HG03354 (cell line): ENCODE data around the gene MYCL.

Experiments
- ATAC-seq: cut with Tn5 transposase; IDR thresholded peaks from one replicate; pipeline ENCODE4 v1.9.1; 2021; ENCODE audit warnings: mild to moderate bottlenecking; ENCODE audit not compliant: unreplicated experiment, poor library complexity, severe bottlenecking

MYCL gene

DNA sequence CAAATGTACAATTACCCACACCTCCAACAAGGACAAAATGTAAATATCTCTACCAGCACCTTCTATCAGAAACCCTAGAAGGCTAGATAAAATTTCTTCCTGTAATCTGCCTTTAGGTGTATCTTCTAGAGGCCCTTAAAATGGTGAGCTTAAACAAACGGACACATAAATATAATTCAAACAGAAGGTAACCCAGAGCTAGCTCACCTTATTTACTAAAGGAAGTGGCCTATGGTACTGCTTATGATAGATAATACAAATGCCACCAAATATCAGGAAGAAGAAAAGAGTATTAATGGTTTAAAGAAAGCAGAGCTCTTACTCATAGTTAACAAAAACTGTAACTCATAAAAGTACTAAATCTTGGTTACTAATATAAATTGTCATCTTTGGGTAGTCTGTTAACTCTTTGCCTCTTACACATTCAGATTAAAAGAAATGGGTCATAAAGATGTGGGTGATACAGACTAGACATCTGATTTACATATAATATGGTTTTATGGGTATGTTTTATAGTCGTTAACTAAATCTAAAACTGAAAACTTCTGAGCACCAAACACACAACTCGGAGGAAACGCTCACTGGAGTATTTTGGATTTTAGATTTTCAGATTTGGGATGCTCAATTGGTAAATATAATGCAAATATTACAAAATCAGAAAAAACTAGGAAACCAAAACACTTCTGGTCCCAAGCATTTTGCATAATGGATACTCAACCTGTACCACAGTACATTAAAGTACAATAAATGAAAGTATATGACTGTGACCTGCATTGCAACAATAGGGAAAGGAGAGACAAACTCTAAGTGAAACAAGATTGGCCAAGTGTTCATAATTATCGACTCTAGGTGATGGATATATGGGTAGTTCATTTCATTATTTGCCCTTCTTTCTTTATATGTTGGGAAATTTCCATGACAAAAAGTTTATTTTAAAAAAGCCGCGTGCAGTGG, 41.6 kb downstream of the MYCL start:
- ATAC-seq: no peak

DNA sequence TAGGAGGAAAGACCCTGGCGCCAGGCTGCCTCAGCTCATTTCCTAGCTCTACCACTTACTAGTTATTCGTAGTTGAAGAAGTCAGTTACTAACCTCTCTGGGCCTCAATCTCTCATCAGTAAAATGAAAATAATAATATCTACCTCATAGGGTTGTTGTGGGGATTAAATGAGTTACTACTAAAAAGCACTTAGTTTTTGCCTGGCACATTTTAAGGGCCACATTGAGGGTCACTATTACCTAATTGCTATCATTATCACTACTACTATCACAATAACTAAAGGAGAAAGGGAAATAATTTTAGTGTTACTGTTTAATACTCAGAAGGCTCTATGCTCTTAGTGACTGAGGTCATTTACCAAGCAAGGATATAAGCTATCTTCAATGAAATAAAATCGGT, 43.4 kb downstream of the MYCL start:
- no peak for ATAC-seq

DNA sequence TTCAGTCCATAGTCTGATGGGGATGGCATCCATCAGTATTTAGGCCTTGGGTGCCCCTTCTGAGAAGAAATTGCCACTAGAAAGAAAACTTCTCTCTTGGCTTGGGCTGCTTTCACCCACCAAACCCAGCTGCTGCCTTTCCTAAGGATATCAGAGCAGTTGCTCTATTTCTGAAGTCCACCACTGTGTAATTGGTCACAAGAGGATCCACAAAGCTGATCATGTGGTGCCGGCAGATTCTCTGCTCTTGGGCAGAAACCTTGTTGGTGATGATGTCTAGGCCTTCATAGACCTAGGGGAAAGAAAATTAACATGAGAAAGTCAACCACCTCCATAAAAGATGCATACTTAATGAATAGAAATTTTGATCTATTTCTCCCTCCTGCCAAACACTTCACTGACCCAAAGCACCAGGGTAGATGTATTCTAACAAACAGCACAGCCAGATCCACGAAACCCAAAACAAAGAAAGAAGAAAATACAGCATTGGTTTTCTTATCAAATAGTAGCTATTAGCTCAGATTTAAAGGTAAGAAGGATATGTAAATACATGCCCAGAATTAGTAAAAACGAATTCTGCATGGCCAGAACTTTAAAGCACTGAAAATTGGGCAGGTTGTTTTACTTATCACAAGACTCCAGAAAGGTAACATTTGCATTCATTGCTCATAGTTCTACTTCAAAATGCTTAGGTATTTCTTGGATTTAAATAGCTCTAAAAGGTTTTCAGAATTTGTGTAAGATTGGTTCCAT, 44.4 kb downstream of the MYCL start:
- ATAC-seq: no peak

DNA sequence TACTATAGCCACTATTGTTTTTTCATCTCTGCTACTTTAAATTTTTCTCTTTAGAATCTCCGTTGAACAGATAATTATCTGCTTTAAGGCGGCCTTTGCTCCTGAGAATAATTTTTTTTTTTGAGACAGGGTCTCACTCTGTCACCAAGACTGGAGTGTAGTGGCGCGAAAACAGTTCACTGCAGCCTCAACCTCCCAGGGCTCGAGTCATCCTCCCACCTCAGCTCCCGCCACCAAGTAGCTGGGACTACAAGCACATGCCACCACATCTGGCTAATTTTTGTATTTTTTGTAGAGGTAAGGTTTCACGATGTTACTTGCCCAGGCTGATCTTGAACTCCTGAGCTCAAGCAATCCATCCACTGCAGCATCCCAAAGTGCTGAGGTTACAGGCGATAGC, 47.0 kb downstream of the MYCL start:
- no peak for ATAC-seq

DNA sequence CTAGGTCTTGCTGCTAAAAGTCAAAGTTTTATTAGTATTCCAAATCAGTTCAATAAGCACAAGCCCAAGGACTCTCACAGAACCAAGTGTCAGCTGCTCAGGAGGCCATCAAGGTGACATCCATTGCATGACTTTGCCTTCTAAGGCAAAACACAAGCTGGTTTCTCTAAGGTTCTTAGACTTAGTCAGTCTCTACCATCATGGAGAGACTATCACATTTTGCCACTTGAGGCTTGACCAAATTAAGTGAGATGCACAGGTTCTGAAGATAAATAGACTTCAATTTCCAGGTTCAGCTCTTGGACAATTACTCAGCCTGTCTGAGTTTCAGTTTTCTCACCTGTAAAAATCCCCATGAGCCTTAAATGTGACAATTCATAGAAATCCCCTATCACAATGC, 47.4 kb downstream of the MYCL start:
- no peak for ATAC-seq

DNA sequence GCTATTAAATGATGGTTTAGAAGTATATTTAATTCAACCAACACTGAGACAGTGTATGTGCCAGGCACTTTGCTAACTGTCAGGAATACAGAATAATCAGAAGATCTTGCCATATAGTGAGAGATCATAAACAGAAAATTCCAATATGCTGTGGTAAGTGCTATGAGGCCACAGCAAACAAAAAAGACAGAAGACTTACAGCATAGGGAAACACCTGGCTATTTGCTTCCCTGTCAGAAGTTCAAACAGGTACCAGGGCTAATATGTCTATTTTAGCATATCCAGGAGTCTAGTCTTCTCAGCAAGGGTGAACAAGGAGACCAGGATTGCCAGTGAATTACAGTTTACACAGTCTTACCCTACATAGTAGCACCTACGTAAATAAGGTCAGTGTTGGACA, 48.8 kb downstream of the MYCL start:
- ATAC-seq: no peak

DNA sequence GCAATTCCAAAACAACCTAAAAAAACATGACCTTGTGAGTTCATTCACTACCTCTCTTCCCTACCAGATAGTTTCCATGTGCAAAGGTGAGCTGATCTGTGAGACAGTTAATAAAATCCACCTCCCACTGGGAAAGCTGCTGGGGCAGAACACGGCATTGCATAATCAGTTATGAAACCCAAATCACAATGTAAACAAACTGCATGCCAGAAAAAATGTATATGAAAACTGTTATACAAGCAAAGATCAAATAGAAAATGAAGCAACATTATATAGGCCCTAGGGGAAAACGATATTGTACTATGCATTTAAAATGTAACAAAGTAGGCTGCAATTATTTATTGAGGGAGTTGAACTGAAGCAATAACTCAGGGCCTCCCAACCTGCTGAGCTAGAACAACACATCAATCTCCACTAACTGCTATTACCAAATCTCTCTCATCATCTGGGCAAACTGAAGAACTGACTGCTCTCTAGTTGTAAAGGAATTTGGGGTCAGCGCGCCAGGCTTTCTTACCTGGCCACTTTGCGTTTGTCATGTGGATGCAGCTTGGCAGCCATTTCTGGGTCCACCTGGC, 49.4 kb downstream of the MYCL start:
- ATAC-seq: no peak

DNA sequence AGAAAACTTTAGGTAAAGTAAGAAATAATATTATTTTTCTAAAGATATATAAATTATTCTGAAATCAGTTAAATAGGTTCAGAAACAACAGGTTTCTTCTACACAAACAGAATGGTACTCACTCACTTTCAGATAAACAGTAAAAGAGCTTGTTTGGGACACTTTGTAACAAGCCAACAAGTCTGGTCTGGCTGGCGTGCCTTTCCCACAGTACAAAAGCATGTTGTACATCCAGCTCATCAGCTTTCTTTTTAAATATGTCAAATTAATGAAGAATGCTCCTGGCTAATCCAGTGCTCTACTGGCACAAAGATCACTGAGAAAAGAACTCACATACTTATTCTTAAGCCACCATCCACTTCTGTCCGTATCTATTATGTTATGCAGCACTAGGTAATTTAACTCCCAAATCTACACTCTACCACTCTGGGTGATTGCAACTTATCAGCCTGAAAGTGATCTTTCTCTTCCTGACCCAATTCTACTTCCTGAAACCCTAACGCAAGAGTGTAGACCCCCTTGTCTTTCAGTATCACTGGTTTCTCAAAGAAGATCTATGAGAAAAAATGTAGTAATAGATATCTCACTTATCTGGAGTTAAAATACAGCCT, 51.0 kb downstream of the MYCL start:
- ATAC-seq: no peak

DNA sequence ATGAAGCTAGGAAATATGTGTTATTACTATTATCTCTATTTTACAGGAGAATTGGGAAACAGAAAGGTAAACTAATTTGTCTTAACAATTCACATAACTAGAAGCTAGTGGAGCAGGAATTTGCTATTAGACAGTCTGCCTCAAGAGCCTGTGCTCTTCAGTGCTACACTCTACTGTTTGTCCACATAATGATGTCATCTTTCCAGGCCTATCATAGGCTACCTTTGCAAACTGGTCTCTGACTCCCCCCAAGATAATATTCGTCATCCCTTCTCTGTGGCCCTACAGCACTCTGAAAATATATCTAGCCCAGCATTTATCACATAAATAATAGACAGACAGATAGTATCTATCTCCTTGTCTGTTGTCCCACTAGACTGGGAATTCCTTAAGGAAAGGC, 52.5 kb downstream of the MYCL start:
- no peak for ATAC-seq

DNA sequence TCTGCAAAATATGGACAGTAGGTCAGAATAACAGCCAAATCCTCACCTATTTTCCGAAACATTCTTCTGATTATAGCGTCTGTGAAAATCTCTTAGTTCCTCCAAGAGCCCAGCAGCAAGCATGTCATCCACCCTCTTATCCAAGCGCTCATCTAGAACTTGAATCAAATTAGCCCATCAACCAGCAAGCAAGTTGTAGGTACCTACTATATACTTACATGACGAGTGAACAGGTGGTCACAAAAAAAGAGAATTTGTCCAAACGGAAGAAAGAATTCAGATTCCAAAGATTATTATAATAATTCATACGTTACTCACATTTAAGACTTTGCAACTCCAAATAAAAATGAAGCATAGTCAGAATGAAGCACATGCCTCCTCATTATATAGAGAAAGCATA, 53.8 kb downstream of the MYCL start:
- no peak for ATAC-seq

DNA sequence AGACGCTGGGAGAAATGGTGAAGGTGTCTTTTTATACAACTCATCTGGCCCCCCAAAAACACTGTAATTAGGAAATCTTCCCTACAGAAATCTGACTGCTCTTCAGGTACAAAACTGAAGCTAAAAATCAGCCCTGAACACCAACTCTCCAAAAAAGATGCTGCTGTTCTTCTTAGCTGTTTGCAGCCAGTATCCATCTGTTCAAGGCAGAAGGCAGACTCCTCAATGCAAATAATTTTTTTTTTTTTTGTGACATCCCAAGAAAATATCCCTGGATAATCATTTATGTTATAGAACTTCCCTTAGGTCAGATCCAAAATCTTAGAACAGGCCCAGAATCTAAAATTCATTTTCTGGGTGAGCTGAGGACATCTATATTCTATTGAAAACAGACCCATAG, 54.9 kb downstream of the MYCL start:
- no peak for ATAC-seq

DNA sequence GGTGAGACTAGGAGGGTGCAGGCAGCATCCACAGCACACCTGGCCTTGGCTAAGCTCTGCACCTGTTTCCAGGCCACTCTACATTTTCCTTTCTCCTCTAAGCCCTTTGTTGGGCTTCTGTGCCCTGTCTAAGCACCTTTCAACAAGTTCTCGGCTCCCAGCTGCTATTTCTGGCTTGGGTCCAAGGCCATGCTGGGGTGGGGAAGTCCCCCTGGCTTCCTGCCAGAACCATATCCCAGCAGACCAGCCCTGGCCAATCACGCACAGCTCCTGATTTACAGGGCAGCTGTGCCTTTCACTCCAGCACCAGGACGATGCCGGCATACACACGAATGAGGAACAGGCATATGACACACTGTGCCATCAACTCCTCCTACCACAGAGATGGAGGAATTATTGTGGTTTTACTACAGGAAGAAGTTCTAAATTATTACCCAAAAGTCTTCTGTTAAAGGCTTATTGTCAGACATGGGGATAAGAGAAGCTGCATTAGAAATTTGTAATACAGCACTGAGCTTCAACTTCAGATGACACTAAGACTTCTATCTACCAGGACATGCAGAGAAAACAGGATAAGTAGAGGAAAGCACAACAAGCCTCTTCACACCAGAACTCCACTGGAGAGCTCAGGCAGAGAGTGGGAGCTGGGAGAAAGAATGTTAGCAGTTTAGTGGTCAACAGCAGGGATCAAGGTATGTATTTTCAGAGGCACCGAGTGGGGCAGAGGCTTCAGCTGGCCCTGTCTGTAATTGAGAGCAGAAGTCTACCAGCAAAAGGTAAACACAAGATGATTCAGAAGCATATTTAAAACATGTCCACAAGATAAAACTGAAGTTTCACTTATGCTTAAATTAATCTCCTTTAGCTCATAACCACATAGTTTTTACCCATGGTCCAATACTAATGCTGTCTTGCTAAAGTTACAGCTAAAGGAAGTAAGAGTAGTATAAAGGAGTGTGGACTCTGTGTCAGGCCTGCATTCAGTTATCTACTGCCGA, 55.8 kb downstream of the MYCL start:
- peak; percentile 77 for ATAC-seq
